Peyer's patch (tissue), 4 donors: ENCODE data around the gene LTBP2.

Experiments
- POLR2A ChIP-seq, 2 donors: fragments of 450-650 bp; IDR thresholded peaks; one replicate each; pipeline ENCODE4 v1.5.1; 2017; ENCODE audit warnings: antibody characterized with exemption in 2 of 2, mild to moderate bottlenecking in 2 of 2, moderate library complexity in 2 of 2
- TF ChIP-seq, protein P1 (sequence below), 6 experiments: fragments of 450-650 bp in 4 of 6; fragments of 200-600 bp in 2 of 6; sonication (generic) in 1 of 6; IDR thresholded peaks; one replicate each; pipeline ENCODE4 v1.5.1; 2017 to 2019; ENCODE audit warnings: antibody characterized with exemption in 6 of 6, mild to moderate bottlenecking in 3 of 6, moderate library complexity in 1 of 6

DNA sequence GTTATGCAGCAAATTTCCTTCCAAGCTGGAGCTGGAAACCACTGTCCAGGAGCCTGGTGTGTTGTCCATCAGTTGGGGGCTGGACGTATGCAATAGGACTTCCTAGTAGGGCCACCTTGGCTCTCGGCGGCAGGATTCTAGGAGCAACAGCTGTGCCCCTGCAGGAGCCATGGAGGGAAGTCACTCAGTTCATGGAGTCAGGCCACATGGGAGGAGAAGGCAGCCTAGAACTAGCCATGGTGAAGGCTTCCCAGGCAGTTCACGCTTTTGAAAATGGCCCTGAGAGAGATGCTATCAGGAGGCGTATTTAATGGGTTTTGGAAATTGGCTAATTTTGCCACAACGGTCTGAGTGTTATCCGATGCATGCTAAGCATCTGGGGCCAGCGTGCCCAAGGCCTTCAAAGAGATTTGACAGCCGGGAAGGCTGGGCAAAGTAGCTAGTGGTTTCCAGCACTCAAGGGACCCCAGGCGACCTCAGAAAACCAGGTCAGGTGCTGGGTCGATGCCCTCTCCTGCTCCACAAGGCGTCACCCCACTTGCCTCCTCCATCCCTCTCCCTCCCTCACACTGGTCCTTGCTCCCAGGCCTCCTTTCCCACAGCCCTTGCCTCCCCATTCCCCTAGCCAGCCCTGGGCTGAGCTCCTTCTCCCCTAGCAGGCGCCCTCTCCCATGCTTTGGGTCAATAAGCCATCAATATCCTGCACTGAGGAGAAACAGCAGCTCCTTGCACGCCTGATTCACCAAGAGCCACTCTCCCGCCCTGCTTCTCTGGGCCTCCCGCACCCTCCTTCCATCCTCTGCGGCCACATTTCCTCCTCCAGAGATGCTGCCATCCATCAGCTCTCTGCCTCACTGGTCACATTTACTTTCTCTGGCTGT, 155.1 kb downstream of the LTBP2 start:
- TF ChIP-seq, protein P1, sequence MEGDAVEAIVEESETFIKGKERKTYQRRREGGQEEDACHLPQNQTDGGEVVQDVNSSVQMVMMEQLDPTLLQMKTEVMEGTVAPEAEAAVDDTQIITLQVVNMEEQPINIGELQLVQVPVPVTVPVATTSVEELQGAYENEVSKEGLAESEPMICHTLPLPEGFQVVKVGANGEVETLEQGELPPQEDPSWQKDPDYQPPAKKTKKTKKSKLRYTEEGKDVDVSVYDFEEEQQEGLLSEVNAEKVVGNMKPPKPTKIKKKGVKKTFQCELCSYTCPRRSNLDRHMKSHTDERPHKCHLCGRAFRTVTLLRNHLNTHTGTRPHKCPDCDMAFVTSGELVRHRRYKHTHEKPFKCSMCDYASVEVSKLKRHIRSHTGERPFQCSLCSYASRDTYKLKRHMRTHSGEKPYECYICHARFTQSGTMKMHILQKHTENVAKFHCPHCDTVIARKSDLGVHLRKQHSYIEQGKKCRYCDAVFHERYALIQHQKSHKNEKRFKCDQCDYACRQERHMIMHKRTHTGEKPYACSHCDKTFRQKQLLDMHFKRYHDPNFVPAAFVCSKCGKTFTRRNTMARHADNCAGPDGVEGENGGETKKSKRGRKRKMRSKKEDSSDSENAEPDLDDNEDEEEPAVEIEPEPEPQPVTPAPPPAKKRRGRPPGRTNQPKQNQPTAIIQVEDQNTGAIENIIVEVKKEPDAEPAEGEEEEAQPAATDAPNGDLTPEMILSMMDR (IDR thresholded peaks at IDR 0.05), result no peak
- no peak for TF ChIP-seq POLR2A (IDR thresholded peaks at IDR 0.05)
